ENCODE results near the gene PAAF1. TPM values are rescaled to one million over a fixed set of nuclear protein-coding genes. Genes with fewer than 3 reads are reported as not detected.

Gene PAAF1
- total RNA-seq, 2 donors from 2014 or later, result 11.4 to 14.8 TPM

DNA sequence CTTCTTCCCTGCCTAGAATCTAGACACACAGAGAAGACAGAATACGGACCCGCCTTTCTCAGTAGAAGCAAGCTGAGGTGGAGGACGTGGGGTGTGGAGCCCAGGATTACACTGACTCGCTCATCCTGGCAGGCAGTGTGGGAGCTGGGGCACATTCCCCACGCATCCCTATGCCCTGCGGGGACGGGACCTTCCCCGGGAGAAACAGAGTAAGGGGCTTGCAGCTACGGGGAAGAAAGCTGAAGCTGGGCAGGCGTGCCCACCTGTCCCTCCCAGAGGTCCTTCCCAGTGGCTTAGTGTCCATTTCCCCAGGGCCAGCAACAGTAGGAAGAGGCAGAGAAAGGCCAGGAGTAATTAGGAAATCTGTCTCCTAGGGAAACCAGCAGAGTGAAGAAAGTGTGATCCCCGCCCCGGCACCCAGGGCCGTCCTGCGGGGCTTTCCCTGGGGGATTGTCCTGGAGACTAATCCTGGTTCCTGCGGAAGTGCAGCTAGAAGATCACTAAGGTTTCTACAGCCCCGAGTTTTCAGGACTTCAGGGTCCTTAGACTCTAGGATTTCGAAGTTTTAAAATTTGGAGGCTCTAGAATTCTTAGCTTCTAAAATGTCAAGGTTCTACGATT, 81.8 kb downstream of the PAAF1 start:
- Mint-ChIP-seq H3K27me3 (peaks cover 29% of the 10 kb centered on the region), H3K4me3 (no peak overlapping the region), H3K27ac (peak overlapping the region; percentile 29), H3K36me3 (ENCODE audit: low read depth) (peaks cover 2% of the 10 kb centered on the region), H3K4me1 (peaks cover 9% of the 10 kb centered on the region)
- DNase-seq (no peak), ATAC-seq (no peak)
- no peaks in the 10 kb centered on the region for H3K9me3 ChIP-seq (ENCODE audit: control insufficient read depth, low read length, poor library complexity, severe bottlenecking)

DNA sequence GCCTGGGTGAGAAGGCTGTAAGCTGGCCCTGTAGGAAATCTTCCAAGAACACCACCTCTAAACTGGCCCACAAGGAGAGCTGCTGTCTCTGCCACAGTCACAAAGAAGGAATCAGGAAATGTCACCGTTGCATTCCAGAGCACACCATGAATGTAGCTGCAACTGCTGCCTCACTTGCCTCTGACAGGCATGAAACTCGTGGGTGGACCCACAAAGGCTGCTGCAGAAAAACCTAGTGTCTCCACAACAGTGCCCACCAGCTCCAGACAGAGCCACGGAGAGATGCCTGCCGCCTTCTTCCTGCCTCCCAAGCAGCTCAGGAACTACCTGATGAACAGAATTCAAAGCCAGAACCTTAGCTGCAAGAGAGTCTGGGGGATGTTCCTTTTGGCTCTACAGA, 84.5 kb downstream of the PAAF1 start:
- no peaks in the 10 kb centered on the region for H3K36me3 Mint-ChIP-seq (ENCODE audit: low read depth)
- H3K4me3 Mint-ChIP-seq, result no peak overlapping the region
- peaks cover 23% of the 10 kb centered on the region for H3K27me3 Mint-ChIP-seq
- DNase-seq (no peak), ATAC-seq (no peak)
- H3K4me1 Mint-ChIP-seq, result peaks cover 17% of the 10 kb centered on the region
- no peak overlapping the region for H3K27ac Mint-ChIP-seq
- H3K9me3 ChIP-seq (ENCODE audit: control insufficient read depth, low read length, poor library complexity, severe bottlenecking), result no peaks in the 10 kb centered on the region

DNA sequence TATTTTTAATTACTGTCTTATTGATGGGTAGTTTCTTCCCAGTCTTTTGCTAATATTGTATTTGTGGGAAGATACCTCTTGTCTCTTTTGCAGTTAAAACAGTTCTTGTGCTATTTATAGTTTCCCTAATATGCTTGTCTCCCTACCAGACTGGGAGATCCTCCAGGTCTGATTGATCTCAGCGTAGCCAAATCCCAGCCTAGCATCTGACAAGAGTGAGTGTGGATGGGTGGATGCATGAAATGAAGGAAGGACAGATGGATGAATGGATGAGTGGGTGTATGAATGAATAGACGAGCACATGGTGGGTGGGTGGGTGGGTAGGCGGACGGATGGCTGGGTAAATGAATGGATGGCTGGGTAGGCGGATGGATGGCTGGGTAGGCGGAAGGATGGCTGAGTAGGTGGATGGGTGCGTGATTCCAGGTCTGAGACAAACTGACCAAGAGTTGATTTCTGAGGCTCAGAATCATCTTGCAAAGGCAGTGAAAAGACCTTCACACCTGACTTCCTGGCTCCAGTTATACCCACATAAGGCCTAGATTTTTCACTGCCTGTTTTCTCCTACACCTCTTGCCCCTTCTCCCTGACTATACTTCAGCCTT, 85.4 kb downstream of the PAAF1 start:
- no peak for ATAC-seq
- Mint-ChIP-seq H3K4me3 (no peak overlapping the region), H3K36me3 (ENCODE audit: low read depth) (no peaks in the 10 kb centered on the region), H3K27ac (no peak overlapping the region), H3K4me1 (peaks cover 15% of the 10 kb centered on the region), H3K27me3 (peaks cover 14% of the 10 kb centered on the region)
- no peak for DNase-seq
- H3K9me3 ChIP-seq (ENCODE audit: control insufficient read depth, low read length, poor library complexity, severe bottlenecking), result no peaks in the 10 kb centered on the region

DNA sequence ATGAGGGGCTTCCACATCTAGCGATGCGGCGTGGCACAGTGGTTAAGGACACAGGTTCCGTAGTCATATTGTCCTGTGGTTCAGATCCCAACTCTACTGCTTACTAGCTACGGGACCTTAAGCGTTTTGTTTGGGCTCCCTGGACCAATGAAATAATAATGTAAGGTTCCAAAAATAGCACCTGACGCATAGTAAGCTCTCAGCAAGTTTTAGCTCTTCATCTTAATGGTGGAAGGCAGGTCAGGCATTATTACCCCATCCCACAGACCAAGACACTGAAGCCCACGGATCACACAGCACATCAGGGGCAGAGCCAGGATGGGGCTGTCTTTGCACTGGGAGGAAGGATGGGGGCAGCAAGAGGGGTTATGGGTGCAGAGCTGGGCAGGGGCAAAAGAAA, 87.1 kb downstream of the PAAF1 start:
- Mint-ChIP-seq H3K4me3 (peak overlapping the region; percentile 81), H3K27ac (peak overlapping the region; percentile 56), H3K4me1 (peaks cover 19% of the 10 kb centered on the region), H3K27me3 (no peaks in the 10 kb centered on the region), H3K36me3 (ENCODE audit: low read depth) (no peaks in the 10 kb centered on the region)
- ATAC-seq (no peak), DNase-seq (no peak)
- no peaks in the 10 kb centered on the region for H3K9me3 ChIP-seq (ENCODE audit: control insufficient read depth, low read length, poor library complexity, severe bottlenecking)

DNA sequence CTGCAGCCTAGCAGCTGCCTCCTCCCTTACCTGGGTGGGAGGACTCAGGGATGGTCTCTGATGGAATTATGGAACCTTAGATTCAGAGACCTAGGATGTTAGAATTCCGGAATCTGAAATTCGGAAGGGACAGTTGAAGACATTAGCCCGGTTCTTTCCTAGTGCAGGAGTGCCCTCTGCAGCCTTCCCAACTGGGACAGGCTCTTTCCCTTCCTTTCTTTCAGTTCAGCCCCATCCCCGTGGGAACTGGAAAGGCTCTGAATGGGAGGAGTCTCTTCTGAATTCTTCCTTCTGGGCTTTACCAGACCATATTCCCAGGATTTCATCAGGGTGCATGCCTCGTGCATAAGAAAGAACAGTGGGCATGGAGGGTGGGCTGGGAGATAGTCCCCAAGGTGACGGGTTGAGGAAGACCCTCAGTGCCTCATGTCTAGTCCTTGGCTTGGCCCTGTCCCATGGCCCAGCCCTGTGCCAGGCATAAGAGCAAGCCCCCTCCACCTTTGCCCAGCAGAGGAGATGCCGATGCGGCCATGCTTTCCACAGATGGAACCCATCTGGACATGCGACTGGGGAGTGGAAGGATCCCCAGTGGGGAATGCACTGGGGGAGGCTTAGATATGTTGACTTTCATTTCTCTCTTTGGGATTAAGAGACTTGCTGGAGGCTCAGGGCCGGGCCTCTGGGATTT, 88.4 kb downstream of the PAAF1 start:
- ATAC-seq (no peak), DNase-seq (no peak)
- no peaks in the 10 kb centered on the region for H3K9me3 ChIP-seq (ENCODE audit: control insufficient read depth, low read length, poor library complexity, severe bottlenecking)
- Mint-ChIP-seq H3K4me1 (peaks cover 32% of the 10 kb centered on the region), H3K27me3 (no peaks in the 10 kb centered on the region), H3K4me3 (peak overlapping the region; percentile 50), H3K27ac (peak overlapping the region; percentile 56), H3K36me3 (ENCODE audit: low read depth) (no peaks in the 10 kb centered on the region)

DNA sequence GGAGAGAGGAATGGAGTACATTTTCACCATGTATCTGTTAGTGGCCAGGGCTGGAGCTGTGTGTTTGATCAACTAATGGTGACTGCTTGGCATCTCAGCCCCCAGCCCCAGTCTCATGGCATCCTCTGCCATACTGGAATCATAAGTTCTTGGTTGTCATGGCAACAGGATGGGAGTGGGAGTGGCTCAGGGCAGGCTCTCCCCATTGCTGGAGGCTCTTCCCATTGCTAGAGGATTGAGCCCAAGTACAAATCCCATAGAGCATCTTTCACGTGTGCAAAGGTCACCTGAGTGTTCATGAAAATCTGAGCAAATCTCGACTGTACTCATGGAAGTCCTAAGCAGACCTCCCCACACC, 88.9 kb downstream of the PAAF1 start:
- DNase-seq, result no peak
- Mint-ChIP-seq H3K4me3 (peak overlapping the region; percentile 12), H3K27me3 (no peaks in the 10 kb centered on the region), H3K4me1 (peaks cover 35% of the 10 kb centered on the region), H3K27ac (peak overlapping the region; percentile 56), H3K36me3 (ENCODE audit: low read depth) (no peaks in the 10 kb centered on the region)
- ATAC-seq, result no peak
- no peaks in the 10 kb centered on the region for H3K9me3 ChIP-seq (ENCODE audit: control insufficient read depth, low read length, poor library complexity, severe bottlenecking)

DNA sequence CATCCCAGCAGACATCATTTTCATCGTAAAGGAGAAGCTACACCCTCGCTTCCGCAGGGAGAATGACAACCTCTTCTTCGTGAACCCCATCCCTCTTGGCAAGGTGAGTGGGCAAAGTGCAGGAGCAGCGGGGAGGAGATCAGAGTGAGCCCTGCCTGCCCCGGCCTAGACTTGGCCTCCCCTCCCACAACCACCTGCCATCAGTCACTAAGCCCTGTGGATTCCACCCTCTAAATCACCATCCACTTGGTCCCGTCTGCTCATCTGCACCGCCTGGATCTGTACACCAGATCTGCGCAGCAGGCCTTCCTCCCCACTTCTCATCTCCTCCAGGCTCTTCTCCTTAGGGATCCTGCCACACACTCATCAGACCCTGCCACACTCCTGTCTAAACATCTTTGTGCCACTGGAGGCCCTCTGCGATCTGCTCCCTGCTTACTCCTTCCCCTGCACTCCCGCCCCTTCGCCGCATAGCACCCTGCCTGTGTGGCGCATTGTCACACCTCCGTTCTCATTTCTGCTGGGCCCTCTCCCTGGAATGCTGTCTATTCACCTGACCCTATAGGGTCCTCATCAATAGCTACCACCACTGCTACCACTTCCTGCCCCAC, 91.7 kb downstream of the PAAF1 start:
- DNase-seq (no peak), ATAC-seq (no peak)
- no peaks in the 10 kb centered on the region for H3K9me3 ChIP-seq (ENCODE audit: control insufficient read depth, low read length, poor library complexity, severe bottlenecking)
- Mint-ChIP-seq H3K27ac (peak overlapping the region; percentile 100), H3K27me3 (no peaks in the 10 kb centered on the region), H3K4me1 (peaks cover 52% of the 10 kb centered on the region), H3K36me3 (ENCODE audit: low read depth) (no peaks in the 10 kb centered on the region), H3K4me3 (peak overlapping the region; percentile 84)

DNA sequence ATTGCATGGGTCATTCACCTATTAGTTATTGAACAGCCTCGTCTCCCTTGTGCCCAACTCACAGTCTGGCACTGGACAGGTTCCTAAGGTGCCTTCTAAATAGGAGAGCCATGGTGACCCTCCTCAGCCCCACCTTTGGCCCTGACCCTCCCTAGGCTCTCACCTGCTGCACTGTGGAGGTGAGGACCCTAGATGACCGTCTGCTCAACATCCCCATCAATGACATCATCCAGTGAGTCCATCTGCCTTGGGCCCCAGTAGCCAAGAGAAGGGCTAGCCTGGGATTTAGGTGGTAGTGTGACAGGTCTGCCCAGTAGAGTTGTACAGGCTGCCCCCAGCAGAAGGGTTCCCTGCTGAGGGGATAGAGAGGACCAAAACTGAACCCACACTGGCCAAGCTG, 92.3 kb downstream of the PAAF1 start:
- DNase-seq (no peak), ATAC-seq (no peak)
- Mint-ChIP-seq H3K4me3 (peak overlapping the region; percentile 84), H3K27me3 (no peaks in the 10 kb centered on the region), H3K36me3 (ENCODE audit: low read depth) (no peaks in the 10 kb centered on the region), H3K4me1 (peaks cover 54% of the 10 kb centered on the region), H3K27ac (peak overlapping the region; percentile 100)
- H3K9me3 ChIP-seq (ENCODE audit: control insufficient read depth, low read length, poor library complexity, severe bottlenecking), result no peaks in the 10 kb centered on the region

DNA sequence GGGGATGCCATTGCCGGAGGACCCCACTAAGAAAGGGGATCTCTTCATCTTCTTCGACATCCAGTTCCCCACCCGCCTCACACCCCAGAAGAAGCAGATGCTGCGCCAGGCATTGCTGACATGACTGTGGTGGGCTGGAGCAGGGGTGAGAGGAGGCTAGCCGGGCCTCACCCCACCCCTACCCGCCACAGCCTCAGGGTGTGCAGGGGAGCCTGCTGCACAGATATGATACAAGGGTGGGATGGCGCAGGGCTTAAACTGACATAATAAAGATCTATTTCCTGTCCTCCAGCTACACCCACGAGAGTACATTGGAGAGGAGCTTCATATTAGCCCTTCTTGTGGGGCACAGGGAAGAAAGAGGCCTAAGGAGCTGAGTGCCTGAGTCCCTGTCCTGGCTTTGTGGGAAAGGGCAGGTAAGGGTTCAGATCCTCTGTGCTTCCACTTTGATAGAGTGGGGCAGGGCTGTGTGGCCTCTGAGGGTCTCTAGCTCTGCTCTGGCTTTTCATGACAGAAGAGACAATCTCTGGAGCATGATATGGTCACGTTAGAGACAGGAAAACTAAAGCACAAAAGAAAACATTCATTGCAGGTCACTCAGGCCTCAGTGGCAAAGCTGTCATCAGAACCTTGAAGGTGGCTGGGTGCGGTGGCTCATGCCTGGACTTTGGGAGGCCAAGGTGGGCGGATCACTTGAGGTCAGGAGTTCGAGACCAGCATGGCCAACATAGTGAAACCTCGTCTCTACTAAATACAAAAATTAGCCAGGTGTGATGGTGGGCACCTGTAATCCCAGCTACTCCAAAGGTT, 93.4 kb downstream of the PAAF1 start:
- H3K27me3 Mint-ChIP-seq, result no peaks in the 10 kb centered on the region
- H3K27ac Mint-ChIP-seq, result peak overlapping the region; percentile 100
- H3K9me3 ChIP-seq (ENCODE audit: control insufficient read depth, low read length, poor library complexity, severe bottlenecking), result no peaks in the 10 kb centered on the region
- peak overlapping the region; percentile 84 for H3K4me3 Mint-ChIP-seq
- ATAC-seq (peak; percentile 22), DNase-seq (no peak)
- H3K36me3 Mint-ChIP-seq (ENCODE audit: low read depth), result peaks cover 5% of the 10 kb centered on the region
- H3K4me1 Mint-ChIP-seq, result peaks cover 59% of the 10 kb centered on the region

DNA sequence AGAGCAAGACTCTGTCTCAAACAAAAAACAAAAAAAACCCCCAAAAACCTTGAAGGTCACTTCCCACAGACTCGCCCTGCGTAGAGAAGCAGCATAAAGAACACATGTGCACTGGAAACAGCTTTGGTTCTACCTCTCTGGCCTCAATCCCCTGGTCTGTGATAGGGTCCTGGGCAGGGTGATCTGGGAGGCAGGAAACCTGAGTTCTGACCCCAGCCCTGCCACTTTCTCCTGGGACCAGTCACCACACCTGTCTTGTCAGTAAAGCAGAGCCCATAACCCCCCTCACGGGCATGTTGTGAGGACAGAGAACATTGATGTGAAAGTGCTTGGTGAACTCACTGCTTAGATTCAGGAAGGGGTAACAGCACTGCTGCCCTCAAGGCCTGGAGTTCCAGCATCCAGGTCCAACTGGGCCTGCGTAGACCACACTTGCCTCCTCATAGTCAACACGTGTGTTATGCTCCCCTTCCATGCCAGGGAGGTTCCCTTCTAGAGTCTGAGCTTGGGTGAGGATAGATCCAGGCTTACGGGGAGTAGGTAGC, 94.4 kb downstream of the PAAF1 start:
- no peaks in the 10 kb centered on the region for H3K27me3 Mint-ChIP-seq
- peak overlapping the region; percentile 84 for H3K4me3 Mint-ChIP-seq
- peak overlapping the region; percentile 100 for H3K27ac Mint-ChIP-seq
- H3K36me3 Mint-ChIP-seq (ENCODE audit: low read depth), result peaks cover 10% of the 10 kb centered on the region
- peaks cover 69% of the 10 kb centered on the region for H3K4me1 Mint-ChIP-seq
- DNase-seq (no peak), ATAC-seq (peak; percentile 1)
- H3K9me3 ChIP-seq (ENCODE audit: control insufficient read depth, low read length, poor library complexity, severe bottlenecking), result no peaks in the 10 kb centered on the region

DNA sequence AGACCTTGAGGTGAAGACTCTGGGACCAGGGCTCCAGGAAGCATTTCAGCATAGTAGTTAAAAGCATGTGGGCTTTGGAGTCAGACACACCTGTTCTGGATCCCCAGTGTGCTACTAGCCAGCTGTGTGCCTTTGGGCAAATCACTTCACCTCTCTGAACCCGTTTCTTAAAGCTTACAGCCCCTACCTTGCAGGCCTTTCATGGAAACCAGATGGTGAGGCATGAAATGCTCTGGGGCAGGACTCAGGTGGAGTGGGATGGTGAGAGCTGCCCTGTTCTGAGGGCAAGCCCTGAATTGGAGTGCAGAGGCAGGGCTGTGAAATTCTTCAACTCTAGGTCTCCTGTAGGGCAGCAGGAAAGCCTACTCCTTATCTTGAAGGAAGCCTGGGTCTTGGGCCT, 95.4 kb downstream of the PAAF1 start:
- ATAC-seq, result no peak
- H3K27ac Mint-ChIP-seq, result peak overlapping the region; percentile 100
- H3K4me1 Mint-ChIP-seq, result peaks cover 76% of the 10 kb centered on the region
- peaks cover 13% of the 10 kb centered on the region for H3K36me3 Mint-ChIP-seq (ENCODE audit: low read depth)
- no peak overlapping the region for H3K4me3 Mint-ChIP-seq
- no peaks in the 10 kb centered on the region for H3K27me3 Mint-ChIP-seq
- H3K9me3 ChIP-seq (ENCODE audit: control insufficient read depth, low read length, poor library complexity, severe bottlenecking), result no peaks in the 10 kb centered on the region
- no peak for DNase-seq

DNA sequence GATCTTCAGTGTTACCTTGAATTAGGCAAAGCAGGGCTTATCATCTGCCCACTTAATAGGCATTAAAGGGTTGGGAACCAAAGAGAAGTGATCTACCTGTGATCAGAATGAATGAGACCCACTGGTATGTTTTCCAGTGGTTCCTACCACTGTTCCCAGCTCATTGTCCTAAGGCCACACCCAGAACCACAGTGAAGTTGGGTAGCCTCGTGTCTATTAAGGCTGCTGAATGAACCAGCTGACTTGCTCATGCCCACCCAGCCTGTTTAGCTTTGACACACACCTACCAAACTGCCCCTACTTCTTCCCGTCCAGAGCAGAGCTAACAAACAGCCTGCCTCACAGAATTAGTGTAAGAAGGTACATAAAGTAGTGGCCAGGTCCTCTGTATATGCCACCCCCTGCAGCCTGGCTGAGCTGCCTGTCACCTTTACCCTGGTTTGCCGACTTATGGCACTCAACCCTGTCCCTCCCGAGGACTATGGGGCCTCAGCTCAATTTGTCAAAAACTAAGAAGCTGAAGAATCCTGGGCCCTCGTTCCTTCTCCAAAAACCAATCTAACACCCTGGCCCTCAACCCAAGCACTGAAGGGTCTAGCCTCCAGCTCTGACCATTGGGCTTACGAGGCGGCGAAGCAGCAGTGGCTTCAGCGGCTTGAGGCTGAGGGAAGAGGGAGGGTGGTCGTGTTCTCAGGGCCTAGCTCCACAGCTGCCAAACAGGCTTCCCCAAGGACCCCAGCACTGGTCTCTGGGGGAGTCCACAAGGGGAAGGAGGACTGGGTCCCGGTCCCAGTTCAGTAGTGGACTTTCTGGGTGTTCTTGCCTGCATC, 96.0 kb downstream of the PAAF1 start:
- no peak for ATAC-seq
- Mint-ChIP-seq H3K27me3 (no peaks in the 10 kb centered on the region), H3K27ac (peak overlapping the region; percentile 100), H3K36me3 (ENCODE audit: low read depth) (peaks cover 13% of the 10 kb centered on the region), H3K4me3 (peak overlapping the region; percentile 87), H3K4me1 (peaks cover 80% of the 10 kb centered on the region)
- no peak for DNase-seq
- H3K9me3 ChIP-seq (ENCODE audit: control insufficient read depth, low read length, poor library complexity, severe bottlenecking), result no peaks in the 10 kb centered on the region
